Panc1 (cell line): Measurements from ENCODE around the gene GP2. TPM values are rescaled to one million over a fixed set of nuclear protein-coding genes. Genes with fewer than 3 reads are reported as not detected.

Experiments used
- ATAC-seq: fragments of 200-7000 bp; cut with Tn5 transposase; 2 replicates; pipeline ENCODE4 v1.9.1; 2020; ENCODE audit warnings: mild to moderate bottlenecking, moderate library complexity
- BruUV-seq: library from RNA; stranded (reverse); fragments of 400-500 nt; replicated peaks from 2 replicates; lab custom pipeline; 2021; lab: Mats Ljungman, UMichigan
- CTCF ChIA-PET: fragments of 300-600 bp; sonication (Branson Sonifier 250); formaldehyde crosslinking; loops from one replicate; lab custom pipeline; 2022; ENCODE audit warnings: antibody characterized with exemption; lab: Charles Lee
- POLR2A ChIA-PET: fragments of 300-600 bp; sonication (Branson Sonifier 250); formaldehyde crosslinking; loops from one replicate; lab custom pipeline; 2022; ENCODE audit warnings: antibody characterized with exemption; lab: Charles Lee
- DNase-seq: peaks from one replicate; pipeline ENCODE4 v3.0.0-alpha.2; 2010; ENCODE audit warnings: low read depth, low spot score
- H3K27ac ChIP-seq: 2 replicates; pipeline ENCODE4 v1.5.1; 2011; ENCODE audit warnings: mild to moderate bottlenecking, low read length, inconsistent platforms
- H3K27me3 ChIP-seq: fragments of 200-500 bp; sonication (Bioruptor generic); 2 replicates; pipeline ENCODE4 v1.6.0; 2014; ENCODE audit warnings: low read length, inconsistent platforms; ENCODE audit not compliant: control insufficient read depth, insufficient read depth
- H3K36me3 ChIP-seq: fragments of 200-500 bp; sonication (Bioruptor generic); 2 replicates; pipeline ENCODE4 v1.5.1; 2014; ENCODE audit warnings: inconsistent platforms, mild to moderate bottlenecking, low read length, moderate library complexity; ENCODE audit not compliant: control insufficient read depth, insufficient read depth
- H3K4me1 ChIP-seq: 2 replicates; pipeline ENCODE4 v1.5.1; 2011; ENCODE audit warnings: inconsistent platforms, mild to moderate bottlenecking, low read length, moderate library complexity; ENCODE audit not compliant: control insufficient read depth, insufficient read depth
- H3K4me3 ChIP-seq, 2 experiments: 2 replicates each; pipeline ENCODE4 v1.5.1; 2011 to 2012; ENCODE audit warnings: low read depth in 2 of 2, low read length in 2 of 2, mild to moderate bottlenecking in 2 of 2, inconsistent platforms in 1 of 2, moderate library complexity in 1 of 2
- H3K9me3 ChIP-seq: fragments of 200-500 bp; sonication (Bioruptor generic); 2 replicates; pipeline ENCODE4 v1.5.1; 2014; ENCODE audit warnings: low read depth, mild to moderate bottlenecking, inconsistent platforms, low read length, moderate library complexity; ENCODE audit not compliant: control insufficient read depth, insufficient read depth
- CTCF ChIP-seq: fragments of 450-650 bp; IDR thresholded peaks from 2 replicates; pipeline ENCODE4 v1.5.1; 2017; ENCODE audit warnings: mild to moderate bottlenecking
- POLR2AphosphoS5 ChIP-seq: IDR thresholded peaks from 2 replicates; pipeline ENCODE4 v1.6.1; 2012; ENCODE audit warnings: mild to moderate bottlenecking, low read depth, low read length, moderate library complexity
- REST ChIP-seq, 2 experiments: IDR thresholded peaks; 2 replicates each; pipeline ENCODE4 v1.6.1; 2011 to 2012; ENCODE audit warnings: low read depth in 2 of 2, control low read depth in 1 of 2, low read length in 1 of 2, mild to moderate bottlenecking in 1 of 2, moderate library complexity in 1 of 2; ENCODE audit not compliant: insufficient read depth in 1 of 2
- SIN3A ChIP-seq: IDR thresholded peaks from 2 replicates; pipeline ENCODE4 v1.6.1; 2012; ENCODE audit warnings: low read depth, mild to moderate bottlenecking, low read length, moderate library complexity, borderline replicate concordance; ENCODE audit not compliant: insufficient read depth
- TCF7L2 ChIP-seq: IDR thresholded peaks from 2 replicates; pipeline ENCODE4 v1.6.1; 2011; ENCODE audit warnings: mild to moderate bottlenecking, low read depth, low read length, inconsistent platforms
- in situ Hi-C: cut with HindIII; loops from 2 replicates; pipeline ENCODE4 v1.10.0; 2016; ENCODE audit warnings: low sequenced_read_pairs, low pct_unique_long_range_greater_than_20kb
- intact Hi-C: fragments of 100-400 bp; cut with micrococcal nuclease; formaldehyde crosslinking; loops from one replicate; pipeline ENCODE4 v1.10.0; 2022; ENCODE audit not compliant: unreplicated experiment
- total RNA-seq: library from RNA; stranded (reverse); gene quantifications from one replicate; pipeline ENCODE4 v1.2.1, GENCODE V29; 2021; ENCODE audit not compliant: unreplicated experiment

Gene GP2
- total RNA-seq, 1 experiment from 2014 or later = 5.8 TPM

GRCh38 chr16:20329392-20330138 is 2.3 kb upstream of the GP2 start:
- no peaks in the 10 kb centered on the region for H3K9me3 ChIP-seq

GRCh38 chr16:20326321-20326720 is 992 bp downstream of the GP2 start:
- CTCF ChIA-PET = no interaction called here
- Histone ChIP-seq H3K27ac (no peak overlapping the region), H3K9me3 (no peaks in the 10 kb centered on the region), H3K27me3 (peaks cover 5% of the 10 kb centered on the region; the same call in 1 of the 2 replicates), H3K36me3 (no peaks in the 10 kb centered on the region), H3K4me3 (no peak overlapping the region), H3K4me1 (no peaks in the 10 kb centered on the region)
- POLR2A ChIA-PET = no interaction called here
- DNase-seq (no peak), ATAC-seq (no peak)
- intact Hi-C loops (no loop called here), in situ Hi-C loops (no loop called here)
- BruUV-seq = no TSS peak
- no peak for TF ChIP-seq POLR2AphosphoS5
- TF ChIP-seq SIN3A = no peak

More at GRCh38 chr16:20329392-20330138, 2.3 kb upstream of the GP2 start:
- no peak for ATAC-seq
- DNase-seq = no peak
- in situ Hi-C loops = no loop called here
- H3K27me3 ChIP-seq = peaks cover 5% of the 10 kb centered on the region; the same call in 1 of the 2 replicates
- no peaks in the 10 kb centered on the region for H3K36me3 ChIP-seq
- H3K27ac ChIP-seq = no peak overlapping the region
- TF ChIP-seq POLR2AphosphoS5 = no peak
- no peak for TF ChIP-seq SIN3A
- no peak for TF ChIP-seq TCF7L2
- no peak for TF ChIP-seq CTCF
- TF ChIP-seq REST (IDR thresholded peaks at IDR 0.05; ENCODE audit: insufficient read depth in 1 of 2, low read depth in 2 of 2, low read length in 1 of 2) = no peak
- BruUV-seq = no TSS peak
- intact Hi-C loops = no loop called here
- CTCF ChIA-PET = no interaction called here
- no peaks in the 10 kb centered on the region for H3K4me1 ChIP-seq
- POLR2A ChIA-PET = interaction anchor here (0.7 kb wide), 1 partner anchor 221 kb away, joined by 3 read pairs; no protein-coding TSS in a partner anchor
- no peak overlapping the region for H3K4me3 ChIP-seq

- CTCF ChIA-PET = no interaction called here
- H3K4me1 ChIP-seq = no peaks in the 10 kb centered on the region
- ATAC-seq (no peak), DNase-seq (no peak)
- H3K4me3 ChIP-seq = no peak overlapping the region
- POLR2A ChIA-PET = no interaction called here
- no TSS peak for BruUV-seq
- peaks cover 5% of the 10 kb centered on the region; the same call in 1 of the 2 replicates for H3K27me3 ChIP-seq
- no peaks in the 10 kb centered on the region for H3K36me3 ChIP-seq
- no peak for TF ChIP-seq TCF7L2
- TF ChIP-seq REST (IDR thresholded peaks at IDR 0.05; ENCODE audit: insufficient read depth in 1 of 2, low read depth in 2 of 2, low read length in 1 of 2) = no peak
- no peak for TF ChIP-seq POLR2AphosphoS5
- no peak for TF ChIP-seq CTCF
- no peak for TF ChIP-seq SIN3A
- no peaks in the 10 kb centered on the region for H3K9me3 ChIP-seq
- intact Hi-C loops (no loop called here), in situ Hi-C loops (no loop called here)
- H3K27ac ChIP-seq = no peak overlapping the region
Observed at GRCh38 chr16:20325005-20325404, 2.3 kb downstream of the GP2 start.
